Peyer's patch (tissue), 4 donors: Measurements from ENCODE around the gene CMPK1.

Experiments used
- CTCF ChIP-seq, 6 experiments: fragments of 450-650 bp in 4 of 6; fragments of 200-600 bp in 2 of 6; sonication (generic) in 1 of 6; IDR thresholded peaks; one replicate each; pipeline ENCODE4 v1.5.1; 2017 to 2019; ENCODE audit warnings: antibody characterized with exemption in 6 of 6, mild to moderate bottlenecking in 3 of 6, moderate library complexity in 1 of 6
- POLR2A ChIP-seq, 2 donors: fragments of 450-650 bp; IDR thresholded peaks; one replicate each; pipeline ENCODE4 v1.5.1; 2017; ENCODE audit warnings: antibody characterized with exemption in 2 of 2, mild to moderate bottlenecking in 2 of 2, moderate library complexity in 2 of 2

GRCh38 chr1:47337350-47337749, 3.8 kb downstream of the CMPK1 start:
- TF ChIP-seq POLR2A (IDR thresholded peaks at IDR 0.05) (no peak), CTCF (IDR thresholded peaks at IDR 0.05) (no peak)
